K562 treated with DMSO at 1 percent for 48 hours (cell line): ENCODE measurements around the gene HOXA6. TPM values are rescaled to one million over a fixed set of nuclear protein-coding genes. Genes with fewer than 3 reads are reported as not detected.

Experiments used
- total RNA-seq: library from RNA; unstranded; fragments of 300-600 nt; gene quantifications from 2 replicates; pipeline ENCODE4 v1.2.3, GENCODE V29; 2022; ENCODE audit warnings: low replicate concordance; ENCODE audit errors: extremely low read depth

Gene HOXA6
- total RNA-seq: not detected in 2 replicates

GRCh38 chr7:27147199-27148030 lies at the start of gene HOXA6:
Gene HOXA6, minus strand, starts transcription at chr7:27147774. Its CDS starts 25 bp downstream, at chr7:27147749.

DNA sequence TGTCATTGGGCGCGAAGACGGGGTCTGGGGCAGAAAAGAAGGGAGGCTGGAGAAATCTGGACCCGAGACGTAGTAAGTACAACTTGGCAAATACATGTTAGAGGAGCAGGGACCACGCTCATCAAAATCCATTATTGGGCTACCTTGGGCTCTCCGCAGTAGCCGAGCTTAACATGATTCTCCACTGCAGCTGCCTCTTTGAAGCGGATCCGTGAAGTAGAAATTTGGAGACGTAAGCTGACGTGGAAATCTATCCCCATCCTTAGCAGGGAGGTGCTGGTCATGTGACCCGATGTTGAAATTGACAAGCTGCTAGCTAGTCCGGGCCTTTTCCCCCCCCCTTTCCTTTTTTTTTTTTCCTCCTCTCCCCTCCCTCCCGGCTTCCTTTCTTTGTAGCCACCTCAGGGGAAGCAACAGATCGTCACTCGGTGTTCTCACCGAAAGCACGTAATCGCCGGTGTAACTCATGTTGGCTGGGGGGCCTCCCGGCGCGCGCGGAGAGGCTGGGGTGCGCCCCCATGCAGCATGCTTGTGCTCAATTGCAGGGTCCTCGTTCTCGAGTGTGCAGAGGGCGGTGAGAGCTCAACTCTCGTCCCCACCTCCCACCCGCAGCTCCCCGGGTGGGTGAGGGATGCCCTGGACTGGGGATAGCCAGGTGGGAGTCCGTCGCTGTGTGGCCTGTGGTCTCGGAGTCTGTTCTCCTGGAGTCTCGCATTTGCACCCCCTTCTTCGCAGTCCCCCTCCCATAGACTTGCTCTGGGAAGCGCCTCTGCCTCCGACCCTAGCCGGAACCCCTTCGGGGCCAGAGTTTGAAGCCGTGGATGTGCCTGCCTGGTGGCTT lies 37.7 kb upstream of the HOXA6 start, which contains the start of gene HOXA11:
Gene HOXA11 (minus strand): TSS at position 220 of the 841 bp plus-strand sequence. CDS start 88 bp downstream, at position 132.

GRCh38 chr7:27173956-27174873 lies 26.6 kb upstream of the HOXA6 start, which contains the start of gene HOXA10:
Gene HOXA10, minus strand, starts transcription at chr7:27174320. Its CDS starts 14 bp downstream, at chr7:27174306.

GRCh38 chr7:27165089-27165995 lies 17.8 kb upstream of the HOXA6 start, which contains the start of gene HOXA9:
Gene HOXA9, minus strand, starts transcription at chr7:27165537. Its CDS starts 80 bp downstream, at chr7:27165457.

GRCh38 chr7:27156508-27156898 lies 8.9 kb upstream of the HOXA6 start, which contains the start of gene HOXA7:
Gene HOXA7, minus strand, starts transcription at chr7:27156675. Its CDS starts 130 bp downstream, at chr7:27156545.

DNA sequence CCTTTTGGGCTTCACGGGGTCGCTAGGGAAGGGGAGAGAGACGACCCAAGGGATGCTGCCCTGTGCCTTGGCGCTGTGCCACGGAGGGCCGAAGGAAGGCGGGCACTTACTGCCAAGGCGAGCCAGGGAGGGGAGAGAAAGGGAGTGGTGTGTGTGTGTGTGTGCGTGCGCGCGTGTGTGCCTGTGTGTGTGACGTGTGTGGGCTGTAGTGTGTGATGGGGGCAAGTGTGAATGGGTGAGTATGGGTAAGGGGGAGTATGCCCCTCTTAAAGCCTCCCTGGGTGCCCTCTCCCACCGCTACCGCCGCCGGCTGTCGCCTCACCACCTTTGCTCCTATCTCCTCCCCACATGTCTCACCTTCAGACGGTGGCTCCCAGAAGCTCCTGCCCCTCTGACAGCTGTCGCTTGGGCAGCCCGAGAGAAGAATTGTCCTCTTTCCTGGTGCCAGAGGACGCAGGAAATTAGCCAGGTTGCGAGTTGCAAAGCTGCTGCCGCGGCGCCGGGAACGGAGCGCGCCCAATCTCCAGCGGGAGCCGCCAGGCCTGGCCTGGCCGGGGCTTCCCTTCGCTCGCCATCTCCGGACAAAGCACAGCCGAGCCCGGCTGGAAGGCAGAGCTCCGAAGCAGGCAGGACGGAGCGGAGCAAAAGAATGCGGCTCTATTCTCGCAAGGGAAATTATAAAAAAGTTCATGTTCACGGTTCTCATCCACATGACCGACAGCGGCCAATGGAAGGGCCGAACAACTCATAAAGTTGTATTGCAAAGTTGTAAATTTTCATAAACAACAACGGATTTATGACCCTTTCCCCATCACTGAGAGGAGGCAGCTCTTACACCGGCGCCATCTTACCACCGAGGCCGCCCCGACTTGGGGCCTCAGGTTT lies 4.6 kb upstream of the HOXA6 start, which contains the start of gene HOXA3:
Gene HOXA3 (minus strand): TSS at position 653 of the 885 bp plus-strand sequence. CDS start 41,943 bp downstream, outside the sequence.

GRCh38 chr7:27143023-27143949 lies 4.3 kb downstream of the HOXA6 start, which contains the start of gene HOXA5:
Gene HOXA5, minus strand, starts transcription at chr7:27143681. Its CDS starts 74 bp downstream, at chr7:27143607.

GRCh38 chr7:27130540-27131389 lies 16.8 kb downstream of the HOXA6 start, which contains the start of gene HOXA4:
Gene HOXA4, minus strand, starts transcription at chr7:27130757. Its CDS starts 24 bp downstream, at chr7:27130733.

GRCh38 chr7:27102581-27103442 lies 44.8 kb downstream of the HOXA6 start, which contains the start of gene HOXA2:
Gene HOXA2, minus strand, starts transcription at chr7:27102683. Its CDS starts 183 bp downstream, at chr7:27102500.

GRCh38 chr7:27095897-27096767 lies 51.4 kb downstream of the HOXA6 start, which contains the start of gene HOXA1:
Gene HOXA1, minus strand, starts transcription at chr7:27096000. Its CDS starts 88 bp downstream, at chr7:27095912.

